Middle frontal gyrus (tissue), 1 donor: ENCODE data around the gene LSM14B.
"Not testable (repeated sequence)": the region's sequence is repeated elsewhere in the genome, so short reads cannot be mapped to it uniquely, and the experiment has no call there.

ENCODE experiments used
- DNase-seq: peaks from one replicate; pipeline ENCODE4 v3.0.0-alpha.2; 2015; ENCODE audit warnings: low spot score; ENCODE audit errors: extremely low spot score

Gene LSM14B

GRCh38 chr20:62146019-62146755, 23.9 kb downstream of the LSM14B start:
- DNase-seq = no peak

DNA sequence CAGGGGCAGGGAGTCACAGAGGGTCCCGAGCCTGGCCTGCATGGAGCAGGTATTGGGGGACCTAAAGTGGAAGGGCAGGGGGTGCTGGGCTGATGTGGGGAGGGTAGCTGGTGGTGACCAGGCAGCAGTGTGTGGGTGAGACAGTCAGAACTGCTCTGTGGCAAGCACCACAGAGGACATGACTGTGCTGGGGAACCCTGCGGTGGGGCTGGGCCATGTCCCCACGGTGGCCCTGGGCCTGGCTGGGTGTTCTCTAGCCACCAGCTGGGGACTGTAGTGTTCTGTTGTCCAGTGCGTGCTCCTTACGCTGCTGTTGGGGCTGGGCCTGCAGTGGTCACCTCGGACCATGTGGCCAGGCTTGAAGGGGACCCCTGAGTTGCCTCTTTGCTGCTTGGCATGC, 24.9 kb downstream of the LSM14B start:
- DNase-seq = no peak

DNA sequence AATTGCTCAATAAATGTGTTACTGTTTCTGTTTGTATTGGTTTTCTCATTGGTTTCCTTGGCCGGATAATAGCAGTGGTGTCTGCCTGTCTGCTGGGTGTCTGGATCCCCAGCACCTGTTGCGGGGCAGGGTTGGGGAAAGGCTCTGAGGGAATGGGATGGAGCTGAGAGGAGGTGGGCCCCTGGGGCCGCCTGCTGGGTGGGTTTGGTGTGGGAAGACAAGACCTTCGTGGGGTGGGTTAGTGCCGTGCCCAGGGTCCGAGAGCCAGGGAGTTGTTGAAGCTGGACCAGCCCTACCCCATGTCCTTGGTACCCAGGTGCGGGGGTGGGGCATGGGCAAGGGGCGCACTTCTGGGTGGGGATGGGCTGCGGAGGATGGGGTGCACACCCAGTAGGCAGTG, 25.3 kb downstream of the LSM14B start:
- DNase-seq = no peak

- not testable (repeated sequence) for DNase-seq
These were observed 26.1 kb downstream of the LSM14B start for GRCh38 chr20:62148383-62148782.

- no peak for DNase-seq
These were observed 26.6 kb downstream of the LSM14B start for GRCh38 chr20:62148908-62149314.

- no peak for DNase-seq
These were observed 27.4 kb downstream of the LSM14B start for GRCh38 chr20:62149532-62150309.

DNA sequence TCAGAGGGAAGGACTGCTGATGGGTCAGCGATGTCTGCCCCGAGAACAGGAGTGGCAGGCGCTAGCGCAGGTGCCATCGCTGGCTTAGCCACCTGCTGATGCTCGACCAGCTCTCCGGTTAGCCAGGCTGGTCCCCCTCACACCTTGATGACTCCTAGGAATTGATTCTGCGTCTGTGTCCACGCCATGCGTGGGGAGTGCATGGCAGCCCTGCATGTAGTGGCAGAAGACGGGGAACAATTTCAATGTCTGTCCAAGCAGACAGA, 28.0 kb downstream of the LSM14B start:
- DNase-seq = no peak

DNA sequence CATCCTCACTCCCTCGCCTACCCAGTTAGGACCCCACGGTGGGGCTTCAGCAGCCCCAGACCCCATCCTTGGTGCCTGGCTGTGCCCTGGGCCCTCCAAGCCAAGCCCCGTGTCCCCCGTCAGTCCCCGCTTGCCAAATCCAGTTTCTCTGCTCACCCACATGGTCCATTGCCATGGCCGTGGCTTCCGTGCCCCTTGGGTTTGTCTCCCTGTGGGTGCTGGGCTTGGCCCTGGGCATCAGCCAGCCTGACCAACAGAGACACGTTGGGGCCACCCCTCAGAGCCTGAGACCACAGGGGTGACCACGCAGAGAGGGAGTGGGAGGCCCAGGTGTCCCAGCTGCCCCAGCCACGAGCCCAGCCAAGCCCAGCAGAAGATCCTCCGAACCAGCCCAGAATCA, 28.9 kb downstream of the LSM14B start:
- DNase-seq = no peak

GRCh38 chr20:62151835-62152364, 29.6 kb downstream of the LSM14B start:
- DNase-seq = no peak

DNA sequence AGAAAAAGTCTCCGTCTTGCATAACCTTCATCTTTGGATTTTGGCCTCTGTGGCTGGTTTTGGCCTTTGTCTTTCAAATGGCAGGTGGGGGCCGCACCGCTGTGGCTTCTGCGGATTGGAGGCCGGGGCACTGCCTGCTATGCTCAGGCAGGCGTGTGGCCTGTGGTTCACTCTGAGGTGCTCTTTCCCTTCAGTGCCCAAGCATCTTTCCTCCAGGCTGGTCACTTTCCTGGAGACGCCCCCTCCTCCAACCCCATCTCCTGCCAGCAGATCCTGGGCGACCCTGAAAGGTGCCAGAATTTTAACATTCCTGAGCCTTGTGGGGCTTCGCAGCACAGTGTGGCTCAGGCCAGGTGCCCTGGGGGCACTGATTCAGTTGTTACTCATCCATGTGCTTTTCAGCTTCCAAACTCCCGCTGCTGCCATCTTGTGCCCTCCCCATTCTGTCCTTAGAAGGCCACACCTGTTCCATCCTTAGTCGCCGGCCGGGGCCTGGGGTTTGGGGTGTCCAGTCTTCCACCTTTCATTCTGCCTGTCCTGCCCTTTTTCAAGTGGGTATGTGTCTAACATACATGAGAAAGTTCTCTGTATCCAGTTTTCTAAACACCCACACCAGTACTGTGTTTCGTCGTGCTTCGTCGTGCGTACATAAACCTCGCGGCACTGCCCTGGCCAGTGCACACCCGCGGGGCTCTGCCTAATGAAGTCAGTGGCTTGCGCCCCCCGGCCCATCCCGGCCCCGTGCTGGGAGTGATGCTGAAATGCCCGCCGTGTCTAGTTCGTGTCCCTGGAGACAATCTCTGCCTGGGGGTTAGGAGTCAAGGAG, 33.4 kb downstream of the LSM14B start:
- DNase-seq = no peak

DNA sequence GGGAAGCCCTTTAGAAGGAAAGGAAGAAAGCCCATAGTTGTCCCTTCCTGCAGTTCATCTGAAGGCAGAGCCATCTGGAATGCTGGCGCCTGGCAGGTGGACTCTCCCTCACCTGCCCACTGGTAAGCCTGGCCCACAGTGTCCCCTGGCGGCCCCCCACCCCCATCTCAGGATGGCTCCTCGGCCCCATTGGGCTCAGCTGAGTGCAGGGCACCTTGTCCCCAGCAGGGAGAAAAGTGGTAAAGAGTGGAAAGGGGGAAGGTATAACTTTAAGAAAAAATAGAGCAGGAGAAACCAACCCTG, 33.9 kb downstream of the LSM14B start:
- DNase-seq = no peak

DNA sequence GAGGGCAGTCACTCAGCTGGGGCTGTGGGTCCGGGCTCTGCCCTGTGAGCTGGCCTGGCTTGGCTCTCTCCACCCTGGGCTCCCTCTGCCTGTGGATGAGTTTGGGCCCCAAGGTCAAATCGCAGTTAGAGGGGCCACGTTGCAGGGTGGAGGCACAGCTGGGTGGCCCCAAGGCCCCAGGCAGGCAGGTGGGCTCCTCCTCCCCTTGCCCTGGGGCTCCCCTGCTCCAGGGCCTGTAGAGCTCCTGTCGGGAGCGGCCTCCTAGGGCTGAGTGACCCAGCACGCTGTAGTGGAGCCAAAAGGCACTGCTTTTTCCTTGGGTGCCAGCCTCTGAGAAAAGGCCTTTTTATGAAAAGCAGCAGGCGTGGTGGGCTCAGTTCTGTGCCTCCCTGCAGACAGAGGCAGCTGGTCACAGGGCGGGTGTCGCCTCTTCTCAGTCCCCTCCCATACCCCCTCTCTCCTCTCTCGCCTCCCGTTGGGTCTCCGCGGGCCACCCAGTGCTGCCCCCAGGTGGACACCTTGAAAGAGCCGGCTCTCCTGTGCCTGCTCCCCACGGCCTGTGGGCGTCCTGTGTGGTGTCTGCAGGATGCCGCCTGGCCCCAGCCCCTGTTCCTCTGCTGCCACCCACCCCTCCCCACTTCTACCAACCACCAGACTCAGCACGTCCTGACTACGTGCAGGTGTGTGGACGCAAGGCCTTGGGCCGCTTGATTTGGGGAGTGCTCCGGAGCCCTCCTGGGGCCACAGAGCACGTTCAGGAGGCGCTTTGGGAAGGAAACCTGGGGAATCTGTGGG, 34.5 kb downstream of the LSM14B start:
- DNase-seq = no peak

DNA sequence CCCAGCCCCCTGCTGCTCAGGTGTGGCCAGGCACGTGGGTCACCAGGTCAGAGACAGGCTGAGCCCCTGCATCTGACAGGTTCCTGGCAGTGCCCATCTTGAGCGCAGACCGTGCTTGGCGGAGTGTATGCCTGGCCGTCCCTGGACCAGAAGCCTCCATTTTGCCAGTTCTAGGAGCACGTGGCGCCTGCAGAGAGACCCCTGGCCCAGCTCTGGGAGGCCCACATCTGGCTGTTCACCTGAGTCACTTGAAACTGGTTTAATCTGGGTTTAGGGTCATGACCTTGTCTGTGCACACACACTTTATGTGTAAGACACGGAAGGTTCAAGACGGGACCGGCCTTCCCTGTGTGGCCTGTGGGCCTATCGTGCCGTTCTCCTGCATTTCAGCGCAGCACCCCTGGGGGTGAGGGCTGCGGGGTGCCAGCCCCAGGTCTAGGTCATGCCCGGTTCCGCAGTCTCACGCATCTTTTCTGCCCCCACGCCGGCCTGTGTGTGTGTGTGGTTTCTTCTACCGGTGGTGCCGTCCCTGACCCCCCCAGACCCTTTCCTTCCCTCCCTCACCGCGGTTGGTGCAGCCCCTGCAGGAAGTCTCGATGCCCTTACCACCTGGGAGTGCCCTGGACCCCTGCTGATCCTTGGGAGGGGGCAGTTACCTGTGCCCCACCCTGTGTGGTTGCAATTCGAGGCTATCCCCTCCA, 35.3 kb downstream of the LSM14B start:
- no peak for DNase-seq

- DNase-seq = no peak
These were observed 35.8 kb downstream of the LSM14B start for GRCh38 chr20:62158088-62158400.

- no peak for DNase-seq
These were observed 36.3 kb downstream of the LSM14B start for GRCh38 chr20:62158541-62158940.

DNA sequence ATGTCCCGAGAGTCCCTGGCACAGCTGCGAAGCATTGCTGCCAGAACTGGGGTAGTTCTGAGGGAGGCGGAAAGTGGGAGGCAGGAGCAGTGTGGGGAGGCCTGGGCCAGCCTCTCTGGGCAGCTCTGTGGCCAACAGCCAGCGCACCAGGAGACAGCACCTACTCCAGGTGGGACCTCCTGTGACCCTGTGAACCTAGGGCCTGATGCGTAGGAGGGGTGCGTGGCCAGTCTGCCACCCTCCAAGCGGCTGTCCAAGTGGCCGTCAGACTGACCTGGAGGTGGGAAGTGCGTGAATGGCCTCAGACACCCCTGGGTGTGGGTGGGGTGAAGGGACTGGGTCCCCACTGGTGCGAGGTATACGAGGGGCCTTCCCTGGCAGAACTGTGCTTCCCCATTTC, 36.8 kb downstream of the LSM14B start:
- DNase-seq = no peak

DNA sequence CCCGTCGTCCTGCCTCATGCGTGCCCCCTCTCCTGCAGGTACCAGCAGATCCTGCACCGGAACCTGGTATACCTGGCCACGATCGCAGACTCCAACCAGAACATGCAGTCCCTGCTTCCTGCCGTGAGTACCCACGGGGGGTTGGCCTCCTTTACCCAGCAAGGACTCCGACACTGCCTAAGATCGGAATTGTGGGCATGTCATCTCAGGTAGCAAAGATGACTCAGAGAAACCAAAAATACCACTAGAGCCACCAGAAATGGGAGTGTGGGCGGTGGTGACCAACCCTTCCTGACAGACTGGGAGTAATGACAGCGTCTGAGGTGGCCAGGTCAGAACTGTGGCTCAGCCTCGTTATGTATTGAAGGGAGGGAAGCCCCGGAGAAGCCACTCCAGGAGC, 37.6 kb downstream of the LSM14B start:
- DNase-seq = no peak

DNA sequence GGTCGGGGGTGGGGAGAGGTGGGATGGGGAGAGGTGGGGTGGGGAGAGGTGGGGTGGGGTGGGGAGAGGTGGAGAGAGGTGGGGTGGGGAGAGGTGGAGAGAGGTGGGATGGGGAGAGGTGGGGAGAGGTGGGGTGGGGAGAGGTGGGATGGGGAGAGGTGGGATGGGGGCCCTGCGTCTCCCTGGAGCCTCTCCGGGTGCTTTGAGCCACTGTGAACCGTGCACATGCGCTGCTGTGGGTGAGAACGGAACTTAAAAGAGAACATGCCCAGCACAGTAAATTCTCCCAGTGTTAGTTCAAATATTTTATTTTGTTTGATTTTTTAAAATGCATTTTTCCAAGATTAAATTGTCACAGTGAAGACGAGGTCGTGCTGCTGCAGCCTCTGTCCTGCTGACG, 38.0 kb downstream of the LSM14B start:
- DNase-seq = no peak

DNA sequence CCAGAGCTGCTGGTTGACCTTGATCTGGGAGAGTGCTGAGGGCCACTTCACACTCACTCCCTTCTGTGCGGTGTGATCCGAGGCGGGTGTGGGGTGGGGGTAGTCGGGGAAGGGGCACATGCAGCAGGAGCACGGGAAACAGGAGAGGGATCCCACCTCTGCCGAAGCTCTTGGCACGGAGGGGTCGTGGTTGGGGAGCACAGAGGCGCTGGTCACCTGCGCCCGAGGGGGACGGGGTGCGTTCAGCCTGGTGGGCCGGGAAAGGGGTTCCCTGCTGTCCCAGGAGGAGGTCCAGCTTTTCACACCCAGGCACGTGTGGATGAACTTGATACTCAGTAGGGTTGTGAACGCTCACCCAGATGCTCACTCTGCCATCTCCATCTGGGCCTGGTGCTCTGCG, 38.6 kb downstream of the LSM14B start:
- no peak for DNase-seq

DNA sequence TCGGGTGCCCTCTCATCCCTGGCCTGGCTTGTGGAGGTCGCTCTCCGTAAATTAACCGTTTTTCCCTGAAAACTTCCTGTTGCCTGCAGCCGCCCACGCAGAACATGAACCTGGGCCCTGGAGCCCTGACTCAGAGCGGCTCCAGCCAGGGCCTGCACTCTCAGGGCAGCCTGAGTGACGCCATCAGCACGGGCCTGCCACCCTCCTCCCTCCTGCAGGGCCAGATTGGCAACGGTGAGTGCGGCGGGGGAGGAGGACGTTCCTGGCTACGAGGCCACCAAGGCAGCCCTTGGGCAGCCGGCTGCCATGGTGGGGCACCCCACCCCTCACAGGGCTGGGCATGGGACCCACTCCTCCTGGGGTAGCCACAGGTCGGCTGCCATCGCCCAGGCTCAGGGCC, 39.1 kb downstream of the LSM14B start:
- DNase-seq = no peak
